Measurements from ENCODE around the gene TNPO1.

TNPO1 gene

DNA sequence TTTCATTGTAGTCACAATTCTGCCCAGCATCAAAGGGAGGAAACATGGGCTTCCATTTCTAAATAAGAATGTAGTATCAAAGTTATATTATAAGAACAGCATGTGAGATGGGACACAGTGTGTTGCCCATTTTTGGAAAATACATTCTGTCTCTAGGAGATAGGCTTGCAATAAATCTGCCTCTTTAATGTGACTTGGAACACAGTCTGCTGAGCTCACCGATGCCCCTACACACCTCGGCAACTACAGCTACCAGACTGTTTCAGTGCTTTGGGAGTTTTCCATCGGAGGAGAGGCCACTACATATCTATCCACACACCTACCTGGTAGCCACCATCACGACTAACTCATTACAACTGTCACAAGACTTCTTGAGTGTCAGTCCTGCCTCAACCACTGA lies 120.4 kb downstream of the TNPO1 start:
- no peak for DNase-seq

- DNase-seq, result no peak
Observed at GRCh38 chr5:72937517-72938061, 121.1 kb downstream of the TNPO1 start.

GRCh38 chr5:72938206-72938605 lies 121.7 kb downstream of the TNPO1 start:
- no peak for DNase-seq

- DNase-seq, result no peak
Observed at GRCh38 chr5:72940082-72940481, 123.6 kb downstream of the TNPO1 start.

GRCh38 chr5:72943307-72943706 lies 126.8 kb downstream of the TNPO1 start:
- no peak for DNase-seq

- no peak for DNase-seq
Observed at GRCh38 chr5:72947498-72947897, 131.0 kb downstream of the TNPO1 start.

DNA sequence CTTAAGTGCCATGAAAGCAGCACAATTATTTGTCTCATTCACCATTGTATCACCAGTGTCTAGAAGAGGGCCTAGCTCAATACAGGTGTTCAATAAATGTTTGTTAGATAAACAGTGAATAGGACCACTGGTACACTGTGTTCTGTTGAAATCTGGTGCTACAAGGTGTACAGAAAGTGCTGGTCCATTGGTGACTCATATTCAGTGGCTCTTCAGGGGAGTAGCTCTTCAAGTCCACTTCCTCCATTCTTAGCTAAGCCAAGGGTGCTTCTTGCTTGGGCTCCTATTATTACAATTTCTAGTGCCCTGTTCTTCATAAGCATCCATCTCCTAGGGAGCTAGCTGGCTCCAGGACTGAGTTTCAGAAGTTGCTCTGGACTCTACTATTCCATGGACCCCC lies 133.0 kb downstream of the TNPO1 start:
- no peak for DNase-seq

DNA sequence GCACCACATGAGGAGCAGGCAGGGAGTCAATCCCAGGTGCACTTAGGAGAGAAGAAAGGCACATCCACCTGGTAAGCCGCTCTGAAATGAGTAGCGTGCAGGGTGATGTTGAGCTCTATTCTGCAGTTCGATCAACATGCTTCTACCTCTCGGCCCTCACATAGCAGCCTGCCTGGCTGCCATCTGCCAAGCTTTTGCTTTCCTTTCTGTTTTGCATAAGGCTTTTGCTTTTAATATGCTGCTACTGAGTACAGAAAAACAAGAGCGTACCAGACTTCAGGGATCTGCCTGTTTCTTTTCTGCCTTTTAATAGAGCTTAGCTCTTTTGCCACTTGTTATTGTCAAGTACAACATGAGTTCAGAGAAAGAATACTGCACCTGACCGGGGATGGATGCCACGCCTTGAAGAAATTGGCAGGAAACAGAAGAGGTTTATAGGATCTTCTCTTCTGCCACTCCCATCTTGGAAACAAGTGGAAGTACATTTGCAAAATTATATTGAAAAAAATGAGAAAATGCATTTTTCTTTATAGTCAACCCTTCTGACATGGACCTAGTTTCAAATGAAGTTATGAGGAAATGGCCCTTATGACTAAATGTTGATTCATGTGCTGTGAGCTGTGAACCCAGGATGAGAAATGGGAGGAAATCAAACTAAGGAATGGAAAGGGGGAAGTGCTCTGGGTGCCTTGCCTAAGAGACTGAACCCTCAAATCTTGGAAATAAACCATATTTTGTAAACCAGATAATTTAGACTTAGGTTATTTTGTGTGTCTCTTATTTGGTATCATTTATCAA lies 135.4 kb downstream of the TNPO1 start:
- DNase-seq, result no peak

DNA sequence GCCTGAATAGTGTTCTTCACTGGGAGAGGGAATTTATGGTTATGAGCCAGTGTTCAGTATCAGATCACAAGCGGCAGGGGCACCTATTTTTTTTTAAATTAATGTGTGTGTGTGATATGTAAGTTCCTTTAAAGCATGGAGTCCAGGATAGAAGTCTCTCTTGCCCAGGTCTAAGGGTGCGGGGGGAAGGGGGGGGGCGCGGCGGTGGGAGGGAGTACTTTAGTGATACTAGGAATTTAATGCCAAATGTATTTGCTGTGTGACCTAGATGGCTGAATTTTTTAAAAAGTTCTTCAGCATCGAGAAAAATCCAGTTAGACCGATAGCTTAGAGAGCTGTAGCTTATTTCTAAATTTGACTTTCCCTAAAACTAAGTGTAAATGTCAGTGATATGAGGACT lies 137.9 kb downstream of the TNPO1 start:
- no peak for DNase-seq

DNA sequence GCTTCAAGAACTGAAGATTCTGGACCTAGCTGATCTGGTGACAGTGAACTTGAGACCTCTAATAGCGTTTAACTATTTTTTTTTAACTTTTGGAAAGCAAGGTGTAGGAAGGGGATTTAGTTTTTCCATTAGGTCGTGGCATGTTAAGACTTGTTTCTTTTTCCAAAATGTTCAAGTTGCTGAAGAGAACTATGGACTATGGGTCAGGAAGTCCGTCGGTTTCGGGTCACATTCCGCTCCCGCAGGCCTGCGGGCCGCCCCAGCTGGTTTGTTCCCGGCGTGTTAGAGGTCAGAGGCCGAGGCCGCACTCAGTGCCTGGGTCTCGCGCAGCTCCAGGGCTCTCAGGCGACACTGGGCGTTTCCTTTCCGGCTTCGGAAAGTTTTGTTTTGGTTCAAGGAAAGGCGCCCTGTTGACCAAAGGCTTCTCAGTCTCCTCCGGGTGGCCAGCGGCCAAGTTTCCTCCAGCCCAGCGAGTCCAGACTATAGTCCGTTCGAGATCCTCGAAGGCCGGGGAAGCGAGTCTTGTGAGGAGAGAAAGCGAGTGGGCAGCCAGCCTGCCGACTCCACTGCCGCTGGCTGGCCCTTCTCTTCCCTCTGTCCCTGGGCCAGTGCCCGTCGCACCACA lies 138.8 kb downstream of the TNPO1 start:
- no peak for DNase-seq

DNA sequence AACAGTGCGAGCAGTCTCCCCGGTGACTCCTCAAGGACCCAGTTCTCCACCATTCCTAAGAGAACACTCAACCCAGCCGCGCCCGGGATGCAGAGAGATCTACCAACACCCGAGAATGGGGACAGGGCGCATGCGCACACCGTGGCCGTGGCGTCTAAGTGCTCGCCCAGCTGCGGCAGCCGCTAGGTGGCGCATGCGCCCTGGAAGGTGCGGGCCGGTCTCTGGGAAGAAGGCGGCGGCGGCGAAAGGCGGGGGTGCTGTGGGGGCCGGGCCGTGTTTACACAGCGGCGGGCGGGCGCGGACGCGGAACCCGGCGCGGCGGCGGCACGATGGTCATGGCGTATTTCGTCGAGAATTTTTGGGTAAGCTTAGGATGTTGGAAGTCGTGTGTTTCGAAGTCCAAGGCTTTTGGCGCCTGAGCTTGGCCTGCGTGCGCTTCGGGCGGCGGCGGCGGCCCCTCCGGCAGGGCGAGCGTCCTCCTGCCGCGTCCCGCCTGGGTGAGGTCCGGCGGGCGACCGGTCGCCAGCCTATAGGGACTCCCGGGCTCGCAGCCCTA lies 139.4 kb downstream of the TNPO1 start, which contains the start of gene FCHO2:
Gene FCHO2, plus strand, starts transcription at position 274 of the 556 bp plus-strand sequence. Its CDS starts 56 bp downstream, at position 330.
- peak; percentile 95 for DNase-seq

GRCh38 chr5:72956324-72957140 lies 140.1 kb downstream of the TNPO1 start:
- peak; percentile 29 for DNase-seq

GRCh38 chr5:72957337-72957736 lies 140.9 kb downstream of the TNPO1 start:
- DNase-seq, result no peak

DNA sequence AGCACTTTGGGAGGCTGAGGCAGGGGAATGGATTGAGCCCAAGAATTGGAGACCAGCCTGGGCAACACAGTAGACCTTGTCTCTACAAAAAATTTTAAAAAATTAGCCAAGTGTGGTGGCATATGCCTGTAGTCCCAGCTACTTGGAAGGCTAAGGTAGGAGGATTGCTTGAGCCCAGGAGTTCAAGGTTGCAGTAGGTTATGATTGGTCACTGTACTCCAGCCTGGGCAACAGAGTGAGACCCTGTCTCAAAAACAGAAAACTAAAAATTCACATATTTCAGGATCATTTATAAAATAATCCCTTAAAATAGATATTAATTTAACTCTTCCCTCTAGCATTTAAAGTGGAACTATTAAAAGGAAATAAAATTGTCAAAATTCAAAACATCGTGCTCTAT lies 142.8 kb downstream of the TNPO1 start:
- no peak for DNase-seq

Data from activated naive CD4-positive, alpha-beta T cell treated with Interleukin-2 at 50 U/mL for 16 hours (primary cell).